Activated T-helper 1 cell treated with anti-CD3 and anti-CD28 coated beads, Interleukin-2, amount 50 U/mL, for 16 hours (primary cell): ENCODE results near the gene NPIPA1.
"Not testable (repeated sequence)": the region's sequence is repeated elsewhere in the genome, so short reads cannot be mapped to it uniquely, and the experiment has no call there.

Experiments
- DNase-seq, 2 donors: peaks; one replicate each; pipeline ENCODE4 v3.0.0-alpha.2; 2020; ENCODE audit warnings: low read depth in 1 of 2, low spot score in 1 of 2

NPIPA1 gene

GRCh38 chr16:14930246-14930645 is 7.0 kb upstream of the NPIPA1 start:
- DNase-seq, result not testable (repeated sequence)

GRCh38 chr16:14930971-14931370 is 6.3 kb upstream of the NPIPA1 start:
- not testable (repeated sequence) for DNase-seq

GRCh38 chr16:14932581-14933375 is 4.5 kb upstream of the NPIPA1 start:
- DNase-seq, result not testable (repeated sequence)

- DNase-seq, result not testable (repeated sequence)
Measured at GRCh38 chr16:14937994-14938393, 751 bp downstream of the NPIPA1 start.

GRCh38 chr16:14942686-14943085 is 5.4 kb downstream of the NPIPA1 start:
- not testable (repeated sequence) for DNase-seq

- no peak for DNase-seq
Measured at GRCh38 chr16:14955546-14956231, 18.4 kb downstream of the NPIPA1 start.

- no peak for DNase-seq
Measured at GRCh38 chr16:14957576-14958322, 20.5 kb downstream of the NPIPA1 start.

- no peak for DNase-seq
Measured at GRCh38 chr16:14958323-14958600, 21.0 kb downstream of the NPIPA1 start.

GRCh38 chr16:14958970-14959369 is 21.7 kb downstream of the NPIPA1 start:
- no peak for DNase-seq

- DNase-seq, result no peak
Measured at GRCh38 chr16:14961405-14962186, 24.4 kb downstream of the NPIPA1 start.

- no peak for DNase-seq
Measured at GRCh38 chr16:14963281-14964173, 26.3 kb downstream of the NPIPA1 start.

GRCh38 chr16:14965328-14965727 is 28.1 kb downstream of the NPIPA1 start:
- no peak for DNase-seq

- DNase-seq, result not testable (repeated sequence)
Measured at GRCh38 chr16:14969795-14970194, 32.6 kb downstream of the NPIPA1 start.

- not testable (repeated sequence) for DNase-seq
Measured at GRCh38 chr16:14971621-14972228, 34.5 kb downstream of the NPIPA1 start.

- DNase-seq, result not testable (repeated sequence)
Measured at GRCh38 chr16:14973785-14974322, 36.6 kb downstream of the NPIPA1 start.

- not testable (repeated sequence) for DNase-seq
Measured at GRCh38 chr16:14974331-14974655, 37.0 kb downstream of the NPIPA1 start.

- DNase-seq, result peak; percentile 98 to 99
Measured at GRCh38 chr16:14974656-14975417, 37.6 kb downstream of the NPIPA1 start, which contains the start of gene PDXDC1. Gene PDXDC1, plus strand, starts transcription at chr16:14975026. Its CDS starts 174 bp downstream, at chr16:14975200.

- DNase-seq, result peak; percentile 40 to 49
Measured at GRCh38 chr16:14975418-14976194, 38.4 kb downstream of the NPIPA1 start.
